ENCODE results near the gene TAS1R3. TPM values are rescaled to one million over a fixed set of nuclear protein-coding genes. Genes with fewer than 3 reads are reported as not detected.

TAS1R3 gene
- total and polyA plus RNA-seq, 2 experiments from 2014 or later = 0.14 TPM; not detected in 1

DNA sequence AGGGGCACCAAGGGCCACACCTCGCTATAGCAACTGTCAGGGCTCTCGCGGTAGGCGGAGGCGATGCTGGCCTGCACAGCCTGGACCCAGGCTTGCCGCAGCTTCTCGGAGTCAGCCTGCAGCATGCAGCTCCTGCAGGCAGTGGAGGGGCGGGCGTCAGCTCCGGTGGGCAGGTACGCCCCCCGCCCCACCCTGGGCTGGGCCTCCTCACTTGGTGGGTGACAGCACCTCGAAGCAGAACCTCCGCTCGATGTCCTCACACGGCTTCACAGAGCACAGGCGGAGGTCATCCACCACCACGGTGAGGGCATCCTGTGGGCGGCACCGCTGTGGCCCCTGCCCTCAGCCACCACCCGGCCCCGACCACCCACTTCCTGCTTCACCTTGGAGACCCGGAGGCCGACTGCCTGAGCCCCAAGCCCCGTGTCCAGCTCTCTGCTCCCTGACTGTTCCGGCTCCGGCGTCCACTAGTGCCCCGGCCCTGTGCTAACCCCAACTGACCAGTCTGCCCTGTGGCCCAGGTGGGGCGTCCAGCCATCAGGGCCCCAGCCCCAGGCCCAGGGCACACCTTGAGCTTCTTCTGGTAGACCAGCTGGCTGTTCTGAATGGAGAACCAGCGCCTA is 33.2 kb upstream of the TAS1R3 start (continued):
- TF ChIP-seq ZNF462 (CRISPR knock-in tag; IDR thresholded peaks at IDR 0.05) = no peak

- H3K9me3 Mint-ChIP-seq = no peaks in the 10 kb centered on the region
- TF ChIP-seq STAT1 (IDR thresholded peaks at IDR 0.05; ENCODE audit: unreplicated experiment) (no peak), CREB1 (CRISPR knock-in tag; IDR thresholded peaks at IDR 0.05; ENCODE audit: low read depth) (no peak)
- TF ChIP-seq, protein P1, sequence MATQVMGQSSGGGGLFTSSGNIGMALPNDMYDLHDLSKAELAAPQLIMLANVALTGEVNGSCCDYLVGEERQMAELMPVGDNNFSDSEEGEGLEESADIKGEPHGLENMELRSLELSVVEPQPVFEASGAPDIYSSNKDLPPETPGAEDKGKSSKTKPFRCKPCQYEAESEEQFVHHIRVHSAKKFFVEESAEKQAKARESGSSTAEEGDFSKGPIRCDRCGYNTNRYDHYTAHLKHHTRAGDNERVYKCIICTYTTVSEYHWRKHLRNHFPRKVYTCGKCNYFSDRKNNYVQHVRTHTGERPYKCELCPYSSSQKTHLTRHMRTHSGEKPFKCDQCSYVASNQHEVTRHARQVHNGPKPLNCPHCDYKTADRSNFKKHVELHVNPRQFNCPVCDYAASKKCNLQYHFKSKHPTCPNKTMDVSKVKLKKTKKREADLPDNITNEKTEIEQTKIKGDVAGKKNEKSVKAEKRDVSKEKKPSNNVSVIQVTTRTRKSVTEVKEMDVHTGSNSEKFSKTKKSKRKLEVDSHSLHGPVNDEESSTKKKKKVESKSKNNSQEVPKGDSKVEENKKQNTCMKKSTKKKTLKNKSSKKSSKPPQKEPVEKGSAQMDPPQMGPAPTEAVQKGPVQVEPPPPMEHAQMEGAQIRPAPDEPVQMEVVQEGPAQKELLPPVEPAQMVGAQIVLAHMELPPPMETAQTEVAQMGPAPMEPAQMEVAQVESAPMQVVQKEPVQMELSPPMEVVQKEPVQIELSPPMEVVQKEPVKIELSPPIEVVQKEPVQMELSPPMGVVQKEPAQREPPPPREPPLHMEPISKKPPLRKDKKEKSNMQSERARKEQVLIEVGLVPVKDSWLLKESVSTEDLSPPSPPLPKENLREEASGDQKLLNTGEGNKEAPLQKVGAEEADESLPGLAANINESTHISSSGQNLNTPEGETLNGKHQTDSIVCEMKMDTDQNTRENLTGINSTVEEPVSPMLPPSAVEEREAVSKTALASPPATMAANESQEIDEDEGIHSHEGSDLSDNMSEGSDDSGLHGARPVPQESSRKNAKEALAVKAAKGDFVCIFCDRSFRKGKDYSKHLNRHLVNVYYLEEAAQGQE (IDR thresholded peaks at IDR 0.05; ENCODE audit: unreplicated experiment) = peak; percentile 92
These were observed 32.0 kb upstream of the TAS1R3 start for GRCh38 chr1:1298861-1299685.

More at GRCh38 chr1:1298861-1299685, 32.0 kb upstream of the TAS1R3 start:
- Histone ChIP-seq H3K27me3 (ENCODE audit: insufficient read depth) (no peaks in the 10 kb centered on the region), H4K20me1 (replicated peaks; ENCODE audit: insufficient read depth) (no peaks in the 10 kb centered on the region), H2AFZ (no peak overlapping the region), H3K36me3 (ENCODE audit: insufficient read depth) (no peaks in the 10 kb centered on the region), H3F3A (replicated peaks; ENCODE audit: low read depth) (0 out of 2 replicates have a peak, but pooled peaks cover 4% of the 10 kb centered on the region), H3K27ac (ENCODE audit: low read depth) (no peak overlapping the region), H3K79me2 (replicated peaks; ENCODE audit: insufficient read depth) (no peaks in the 10 kb centered on the region), H3K9me2 (ENCODE audit: insufficient read depth) (no peaks in the 10 kb centered on the region), H3K4me3 (no peak overlapping the region), H3K4me2 (no peak overlapping the region), H3K4me1 (ENCODE audit: insufficient read depth) (no peaks in the 10 kb centered on the region)
- no peaks in the 10 kb centered on the region for H3K4me1 Mint-ChIP-seq
- peak; percentile 94 for DNase-seq (ENCODE audit: low spot score)
- peak; percentile 75 for ATAC-seq
- H3K4me3 Mint-ChIP-seq = no peak overlapping the region
- no peaks in the 10 kb centered on the region for H3K36me3 Mint-ChIP-seq (ENCODE audit: low read depth)
- H3K27ac Mint-ChIP-seq = no peak overlapping the region
- H3K27me3 Mint-ChIP-seq (ENCODE audit: insufficient read depth, low read depth, poor library complexity) = no peaks in the 10 kb centered on the region
